ENCODE results near the gene CCZ1. TPM values are rescaled to one million over a fixed set of nuclear protein-coding genes. Genes with fewer than 3 reads are reported as not detected.
"Not testable (repeated sequence)": the region's sequence is repeated elsewhere in the genome, so short reads cannot be mapped to it uniquely, and the experiment has no call there.

The CCZ1 gene
- polyA plus RNA-seq, 3 donors = 43.8 to 74.6 (median 72.8) TPM

- H3K9me3 Mint-ChIP-seq; H3K4me3 ChIP-seq (replicated peaks in 1 of 3; ENCODE audit: low read depth in 2 of 3, low read length in 3 of 3); H2AFZ ChIP-seq (ENCODE audit: insufficient read depth, low read depth, low read length, poor library complexity, severe bottlenecking); H3K9ac ChIP-seq (ENCODE audit: insufficient read depth, low read length, poor library complexity, severe bottlenecking); H3K4me3 Mint-ChIP-seq; H3K36me3 ChIP-seq (replicated peaks in 1 of 2; ENCODE audit: control insufficient read depth in 1 of 2, insufficient read depth in 2 of 2, low read length in 2 of 2); H3K79me2 ChIP-seq (ENCODE audit: insufficient read depth, low read length); intact Hi-C loops (cut with micrococcal nuclease); H3K27ac ChIP-seq (ENCODE audit: low read depth in 1 of 2, low read length in 2 of 2); DNase-seq; H3K27me3 Mint-ChIP-seq (ENCODE audit: low read depth in 3 of 3); H3K4me1 ChIP-seq (ENCODE audit: control insufficient read depth in 1 of 2, insufficient read depth in 2 of 2, low read length in 2 of 2); H3K4me1 Mint-ChIP-seq; H3K4me2 ChIP-seq (replicated peaks; ENCODE audit: extremely low read depth, low read length, poor library complexity, severe bottlenecking); H3K27ac Mint-ChIP-seq; H3K27me3 ChIP-seq (ENCODE audit: control insufficient read depth in 2 of 2, insufficient read depth in 2 of 2, low read length in 2 of 2); H4K20me1 ChIP-seq (ENCODE audit: insufficient read depth, low read length); H3K9me3 ChIP-seq (replicated peaks in 1 of 2; ENCODE audit: control insufficient read depth in 1 of 2, insufficient read depth in 1 of 2, low read length in 2 of 2); H3K36me3 Mint-ChIP-seq: not testable (repeated sequence)
- WGBS (ENCODE audit: insufficient coverage) = no CpG with 5 or more reads among the region's 7 CpGs
Observed at GRCh38 chr7:5963810-5964209, 65.3 kb downstream of the CCZ1 start.

GRCh38 chr7:5970347-5970911, 71.9 kb downstream of the CCZ1 start, which contains the start of gene RSPH10B:
TSS of gene RSPH10B (minus strand) at chr7:5970689. CDS start at chr7:5967116, 3,573 bp downstream.
- H3K4me1 ChIP-seq (ENCODE audit: control insufficient read depth in 1 of 2, insufficient read depth in 2 of 2, low read length in 2 of 2); H3K27ac ChIP-seq (ENCODE audit: low read depth in 1 of 2, low read length in 2 of 2); H2AFZ ChIP-seq (ENCODE audit: insufficient read depth, low read depth, low read length, poor library complexity, severe bottlenecking); H3K27me3 ChIP-seq (ENCODE audit: control insufficient read depth in 2 of 2, insufficient read depth in 2 of 2, low read length in 2 of 2); intact Hi-C loops (cut with micrococcal nuclease); H3K4me2 ChIP-seq (replicated peaks; ENCODE audit: extremely low read depth, low read length, poor library complexity, severe bottlenecking); DNase-seq; H3K4me3 Mint-ChIP-seq; H3K36me3 Mint-ChIP-seq; H3K9ac ChIP-seq (ENCODE audit: insufficient read depth, low read length, poor library complexity, severe bottlenecking); H3K9me3 Mint-ChIP-seq; H3K27me3 Mint-ChIP-seq (ENCODE audit: low read depth in 3 of 3); H3K4me3 ChIP-seq (replicated peaks in 1 of 3; ENCODE audit: low read depth in 2 of 3, low read length in 3 of 3); H3K79me2 ChIP-seq (ENCODE audit: insufficient read depth, low read length); H4K20me1 ChIP-seq (ENCODE audit: insufficient read depth, low read length); H3K4me1 Mint-ChIP-seq; H3K36me3 ChIP-seq (replicated peaks in 1 of 2; ENCODE audit: control insufficient read depth in 1 of 2, insufficient read depth in 2 of 2, low read length in 2 of 2); H3K27ac Mint-ChIP-seq; H3K9me3 ChIP-seq (replicated peaks in 1 of 2; ENCODE audit: control insufficient read depth in 1 of 2, insufficient read depth in 1 of 2, low read length in 2 of 2): not testable (repeated sequence)
- no CpG with 5 or more reads among the region's 43 CpGs for WGBS (ENCODE audit: insufficient coverage)

GRCh38 chr7:5973580-5973979, 75.0 kb downstream of the CCZ1 start:
- H3K4me1 Mint-ChIP-seq; intact Hi-C loops (cut with micrococcal nuclease); H4K20me1 ChIP-seq (ENCODE audit: insufficient read depth, low read length); H3K4me3 ChIP-seq (replicated peaks in 1 of 3; ENCODE audit: low read depth in 2 of 3, low read length in 3 of 3); H3K27me3 ChIP-seq (ENCODE audit: control insufficient read depth in 2 of 2, insufficient read depth in 2 of 2, low read length in 2 of 2); H3K36me3 ChIP-seq (replicated peaks in 1 of 2; ENCODE audit: control insufficient read depth in 1 of 2, insufficient read depth in 2 of 2, low read length in 2 of 2); H3K9me3 ChIP-seq (replicated peaks in 1 of 2; ENCODE audit: control insufficient read depth in 1 of 2, insufficient read depth in 1 of 2, low read length in 2 of 2); DNase-seq; H3K27ac Mint-ChIP-seq; H3K4me1 ChIP-seq (ENCODE audit: control insufficient read depth in 1 of 2, insufficient read depth in 2 of 2, low read length in 2 of 2); H3K9me3 Mint-ChIP-seq; H3K9ac ChIP-seq (ENCODE audit: insufficient read depth, low read length, poor library complexity, severe bottlenecking); H3K79me2 ChIP-seq (ENCODE audit: insufficient read depth, low read length); H3K27me3 Mint-ChIP-seq (ENCODE audit: low read depth in 3 of 3); H3K27ac ChIP-seq (ENCODE audit: low read depth in 1 of 2, low read length in 2 of 2); H3K4me3 Mint-ChIP-seq; H3K4me2 ChIP-seq (replicated peaks; ENCODE audit: extremely low read depth, low read length, poor library complexity, severe bottlenecking); H2AFZ ChIP-seq (ENCODE audit: insufficient read depth, low read depth, low read length, poor library complexity, severe bottlenecking): not testable (repeated sequence)
- WGBS (ENCODE audit: insufficient coverage) = no CpG with 5 or more reads among the region's 8 CpGs
- peaks cover 8 to 17% of the 10 kb centered on the region in 2 donors for H3K36me3 Mint-ChIP-seq

Small RNA genes within 50 kb of the gene (small RNA-seq; reads per million reads assigned to genes)
- gene RN7SL556P (ENCODE audit: insufficient read length, low read depth) = not detected

Other genes with a start within 250 kb of the CCZ1 start
- 10 to 100 TPM; 11.8 to 36.8 (median 14.8) TPM for gene RNF216, start 117.1 kb upstream of the CCZ1 start, polyA plus RNA-seq
- gene OCM, start 17.9 kb upstream of the CCZ1 start, polyA plus RNA-seq = not detected
- gene RSPH10B, start 72.0 kb downstream of the CCZ1 start, polyA plus RNA-seq = not detected
- gene PMS2, start 110.3 kb downstream of the CCZ1 start, polyA plus RNA-seq = 1 to 10 TPM; 3.8 to 5.1 (median 4.8) TPM
- 10 to 100 TPM; 15.7 to 33.5 (median 32.7) TPM for gene AIMP2, start 110.5 kb downstream of the CCZ1 start, polyA plus RNA-seq
- not detected for gene ANKRD61, start 132.6 kb downstream of the CCZ1 start, polyA plus RNA-seq
- gene EIF2AK1, start 160.4 kb downstream of the CCZ1 start, polyA plus RNA-seq = 10 to 100 TPM; 47.4 to 58.0 (median 47.9) TPM
- gene USP42, start 206.2 kb downstream of the CCZ1 start, polyA plus RNA-seq = 1 to 10 TPM; 1.5 to 5.7 (median 2.8) TPM